A549 (cell line): ENCODE measurements around the gene ZNRF4.

Experiments
- BCL3 ChIP-seq: fragments of >200 bp; sonication (Bioruptor Twin); formaldehyde crosslinking; IDR thresholded peaks from 3 replicates; pipeline ENCODE4 v1.6.1; 2016
- BHLHE40 ChIP-seq: IDR thresholded peaks from 2 replicates; pipeline ENCODE4 v1.6.1; 2012; ENCODE audit warnings: low read depth, low read length, inconsistent platforms
- CTCF ChIP-seq: fragments of >200 bp; sonication (Bioruptor Twin); formaldehyde crosslinking; IDR thresholded peaks from 3 replicates; pipeline ENCODE4 v1.5.1; 2016
- EP300 ChIP-seq, 2 experiments: fragments of >200 bp; sonication (Bioruptor Twin); formaldehyde crosslinking; IDR thresholded peaks; 2 replicates in 1 of 2; 3 replicates in 1 of 2; pipeline ENCODE4 v1.6.1; 2016 to 2017
- HMGXB4 ChIP-seq: fragments of 250-450 bp; sonication (Bioruptor Pico); IDR thresholded peaks from 2 replicates; pipeline ENCODE4 v1.5.0; 2021; ENCODE audit warnings: mild to moderate bottlenecking, moderate library complexity, borderline replicate concordance
- JUN ChIP-seq, 2 experiments: fragments of >200 bp; sonication (Bioruptor Twin); formaldehyde crosslinking; IDR thresholded peaks; 2 replicates in 1 of 2; 3 replicates in 1 of 2; pipeline ENCODE4 v1.6.1; 2016 to 2017
- KDM1A ChIP-seq: fragments of 200-600 bp; sonication (generic); IDR thresholded peaks from 2 replicates; pipeline ENCODE4 v1.6.1; 2016; ENCODE audit warnings: low read depth, mild to moderate bottlenecking
- MAX ChIP-seq: IDR thresholded peaks from 2 replicates; pipeline ENCODE4 v1.6.1; 2012
- MAZ ChIP-seq: fragments of 150-350 bp; IDR thresholded peaks from 2 replicates; pipeline ENCODE4 v1.6.1; 2014; ENCODE audit warnings: antibody characterized with exemption, low read depth, low read length, borderline replicate concordance
- POLR2A ChIP-seq: IDR thresholded peaks from 2 replicates; pipeline ENCODE4 v1.6.1; 2012; ENCODE audit warnings: mild to moderate bottlenecking, low read length
- RFX5 ChIP-seq: fragments of 450-650 bp; IDR thresholded peaks from 2 replicates; pipeline ENCODE4 v1.7.1; 2014; ENCODE audit warnings: antibody characterized with exemption, mild to moderate bottlenecking, moderate library complexity
- RNF2 ChIP-seq: fragments of 200-600 bp; sonication (generic); IDR thresholded peaks from 2 replicates; pipeline ENCODE4 v1.6.1; 2016; ENCODE audit warnings: low read depth, mild to moderate bottlenecking, antibody characterized with exemption, moderate library complexity, borderline replicate concordance
- USF2 ChIP-seq: fragments of 450-650 bp; IDR thresholded peaks from 2 replicates; pipeline ENCODE4 v1.6.1; 2014; ENCODE audit warnings: antibody characterized with exemption
- ZNF302 ChIP-seq: fragments of 250-450 bp; sonication (Bioruptor Pico); IDR thresholded peaks from 2 replicates; pipeline ENCODE4 v1.9.0; 2021; ENCODE audit warnings: inconsistent platforms, mild to moderate bottlenecking, moderate library complexity

- no peak for TF ChIP-seq MAX
- no peak for TF ChIP-seq POLR2A
- TF ChIP-seq CTCF: no peak
- no peak for TF ChIP-seq RFX5
- no peak for TF ChIP-seq JUN (IDR thresholded peaks at IDR 0.05)
- no peak for TF ChIP-seq USF2
- no peak for TF ChIP-seq RNF2
- no peak for TF ChIP-seq HMGXB4
- no peak for TF ChIP-seq KDM1A
- no peak for TF ChIP-seq BHLHE40
- no peak for TF ChIP-seq MAZ
- TF ChIP-seq BCL3: no peak
- no peak for TF ChIP-seq EP300 (IDR thresholded peaks at IDR 0.05)
- no peak for TF ChIP-seq ZNF302 (CRISPR knock-in tag)
Observed at GRCh38 chr19:5417495-5418436, 37.5 kb upstream of the ZNRF4 start.
